ENCODE data around the gene SLC2A10.

Gene SLC2A10

DNA sequence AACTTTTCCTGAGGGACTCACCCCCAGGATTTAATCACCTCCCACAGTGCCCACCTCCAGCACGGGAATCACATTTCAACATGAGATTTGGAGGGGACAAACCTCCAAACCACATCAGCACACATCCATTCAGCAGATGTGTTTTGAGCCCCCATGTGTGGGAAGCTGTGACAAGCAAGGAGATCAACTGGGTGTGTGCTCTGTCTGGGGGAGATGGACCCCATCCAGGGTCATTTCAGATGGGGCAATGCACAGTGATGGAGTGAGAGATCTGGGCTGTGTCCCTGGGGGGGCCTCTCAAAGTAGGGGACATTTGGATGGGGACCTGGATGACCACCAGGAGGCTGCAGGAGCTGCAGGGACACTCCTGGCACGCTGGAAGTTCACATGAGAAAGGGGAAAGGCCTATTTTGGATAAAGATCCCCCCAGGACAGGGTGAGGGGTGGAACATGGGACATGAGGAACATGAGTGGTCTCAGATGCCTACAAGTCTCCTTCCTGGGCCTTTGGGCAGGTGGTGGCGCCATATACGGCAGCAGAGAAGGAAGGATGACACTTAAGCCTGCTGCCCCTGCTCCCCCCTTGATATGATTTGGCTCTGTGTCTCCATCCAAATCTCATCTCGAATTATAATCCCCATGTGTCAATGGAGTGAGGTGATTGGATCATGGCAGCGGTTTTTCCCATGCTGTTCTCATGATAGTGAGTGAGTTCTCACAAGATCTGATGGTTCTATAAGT is 49.6 kb downstream of the SLC2A10 start:
- TF ChIP-seq, protein P1, sequence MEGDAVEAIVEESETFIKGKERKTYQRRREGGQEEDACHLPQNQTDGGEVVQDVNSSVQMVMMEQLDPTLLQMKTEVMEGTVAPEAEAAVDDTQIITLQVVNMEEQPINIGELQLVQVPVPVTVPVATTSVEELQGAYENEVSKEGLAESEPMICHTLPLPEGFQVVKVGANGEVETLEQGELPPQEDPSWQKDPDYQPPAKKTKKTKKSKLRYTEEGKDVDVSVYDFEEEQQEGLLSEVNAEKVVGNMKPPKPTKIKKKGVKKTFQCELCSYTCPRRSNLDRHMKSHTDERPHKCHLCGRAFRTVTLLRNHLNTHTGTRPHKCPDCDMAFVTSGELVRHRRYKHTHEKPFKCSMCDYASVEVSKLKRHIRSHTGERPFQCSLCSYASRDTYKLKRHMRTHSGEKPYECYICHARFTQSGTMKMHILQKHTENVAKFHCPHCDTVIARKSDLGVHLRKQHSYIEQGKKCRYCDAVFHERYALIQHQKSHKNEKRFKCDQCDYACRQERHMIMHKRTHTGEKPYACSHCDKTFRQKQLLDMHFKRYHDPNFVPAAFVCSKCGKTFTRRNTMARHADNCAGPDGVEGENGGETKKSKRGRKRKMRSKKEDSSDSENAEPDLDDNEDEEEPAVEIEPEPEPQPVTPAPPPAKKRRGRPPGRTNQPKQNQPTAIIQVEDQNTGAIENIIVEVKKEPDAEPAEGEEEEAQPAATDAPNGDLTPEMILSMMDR (conservative IDR thresholded peaks at IDR 0.05; ENCODE audit: control insufficient read depth, insufficient read depth, low read depth, low read length), result no peak
- no peak overlapping the region for H3K4me3 ChIP-seq (ENCODE audit: control insufficient read depth, low read depth, low read length)
- no peak for DNase-seq (ENCODE audit: low read depth)

DNA sequence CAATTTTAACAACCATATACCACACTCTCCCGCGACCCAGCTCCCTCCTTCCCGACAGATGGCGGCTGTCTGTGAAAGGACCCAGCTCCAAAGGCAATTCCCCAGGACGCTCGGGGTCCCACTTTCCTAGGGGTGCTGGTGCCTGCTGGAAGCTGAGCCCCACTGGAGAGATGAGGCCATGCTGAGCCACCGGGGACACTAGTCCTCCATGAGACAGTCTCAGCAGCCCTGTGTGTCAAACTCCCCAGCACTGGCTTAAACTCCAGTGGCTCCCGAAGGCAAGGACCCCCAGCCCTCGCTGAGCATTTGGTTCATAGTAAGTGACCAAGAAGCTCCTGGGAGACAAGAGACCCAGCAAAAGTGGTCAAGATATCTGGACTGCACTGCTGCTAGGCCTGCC is 52.1 kb downstream of the SLC2A10 start:
- DNase-seq (ENCODE audit: low read depth), result no peak
- TF ChIP-seq, protein P1 (conservative IDR thresholded peaks at IDR 0.05; ENCODE audit: control insufficient read depth, insufficient read depth, low read depth, low read length), result no peak
- no peak overlapping the region for H3K4me3 ChIP-seq (ENCODE audit: control insufficient read depth, low read depth, low read length)

DNA sequence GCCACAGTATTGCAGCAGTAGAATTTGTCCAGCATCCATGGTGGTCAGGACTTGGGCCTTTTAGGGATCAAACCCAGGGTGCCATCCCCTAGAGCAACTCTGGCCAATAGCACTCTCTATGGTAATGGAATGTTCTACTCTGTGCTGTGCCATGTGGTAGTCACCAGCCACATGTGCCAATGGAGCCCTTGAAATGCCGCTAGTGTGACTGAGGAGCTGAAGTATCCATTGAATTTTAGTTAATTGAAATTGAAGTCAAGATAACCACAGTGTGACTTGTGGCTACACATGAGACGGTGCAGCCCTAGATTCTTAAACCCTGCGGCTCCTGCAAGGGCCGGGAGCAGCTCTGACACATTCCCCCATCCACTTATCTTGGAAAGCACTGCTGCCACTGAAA is 54.6 kb downstream of the SLC2A10 start:
- no peak for DNase-seq (ENCODE audit: low read depth)
- H3K4me3 ChIP-seq (ENCODE audit: control insufficient read depth, low read depth, low read length), result no peak overlapping the region
- TF ChIP-seq, protein P1 (conservative IDR thresholded peaks at IDR 0.05; ENCODE audit: control insufficient read depth, insufficient read depth, low read depth, low read length), result no peak

DNA sequence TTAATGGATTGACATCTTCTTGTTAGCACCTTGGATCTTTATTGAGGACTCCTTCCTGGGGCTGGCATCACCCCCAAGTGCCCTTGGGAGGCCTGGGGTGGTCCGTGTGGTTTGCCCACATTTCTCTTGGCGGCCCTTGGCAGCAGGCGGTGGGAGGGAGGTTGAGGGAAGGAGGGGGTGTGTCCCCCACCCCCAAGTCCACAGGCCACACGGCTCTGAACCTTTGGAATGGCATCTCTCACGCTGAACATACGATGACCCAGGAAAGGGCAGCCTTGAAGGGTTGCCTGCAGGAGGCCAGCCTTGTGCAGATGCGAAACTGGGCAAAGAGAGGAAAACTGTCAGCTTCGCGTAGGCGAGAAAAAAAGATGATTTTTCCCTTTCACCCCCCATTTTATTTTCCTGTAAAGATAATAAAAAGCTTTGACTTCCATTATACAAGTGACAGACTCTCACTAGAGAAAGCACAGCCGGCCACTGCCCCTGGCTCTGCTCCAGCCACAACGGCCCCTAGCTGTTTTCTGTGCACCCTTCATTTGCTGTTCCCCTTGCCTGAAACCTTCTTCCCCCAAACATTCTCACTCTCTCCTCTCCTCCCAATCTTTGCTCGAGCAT is 56.2 kb downstream of the SLC2A10 start:
- H3K4me3 ChIP-seq (ENCODE audit: control insufficient read depth, low read depth, low read length), result no peak overlapping the region
- DNase-seq (ENCODE audit: low read depth), result no peak
- TF ChIP-seq, protein P1 (conservative IDR thresholded peaks at IDR 0.05; ENCODE audit: control insufficient read depth, insufficient read depth, low read depth, low read length), result no peak

DNA sequence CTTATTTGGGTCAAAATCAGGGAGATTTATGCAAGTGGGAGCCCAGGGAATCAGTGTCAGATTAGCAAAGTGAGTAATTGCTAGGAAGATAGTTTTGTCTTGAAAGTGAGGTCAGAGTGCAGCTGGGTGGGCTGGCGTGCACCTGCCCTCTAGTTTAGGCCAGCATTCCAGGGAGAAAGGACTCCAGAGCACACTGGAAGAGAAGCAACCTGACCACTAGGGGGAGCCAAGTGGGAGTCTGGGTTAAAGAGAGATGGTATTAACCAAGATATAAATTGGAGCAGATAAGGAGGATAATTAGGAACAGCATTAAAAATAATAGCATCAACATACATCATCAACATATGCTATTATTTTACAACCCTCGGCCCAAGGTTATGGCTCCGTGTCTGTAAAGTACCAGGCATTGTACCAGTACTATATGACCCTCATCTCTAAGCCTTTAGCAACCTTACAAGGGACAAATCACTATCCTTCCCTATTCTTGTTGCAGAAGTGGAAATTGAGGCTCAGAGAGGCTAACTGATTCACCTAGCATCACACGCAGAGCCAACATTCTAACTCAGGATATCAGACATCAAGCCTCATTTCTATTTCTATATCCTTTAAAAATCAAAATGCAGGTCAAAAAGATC is 57.8 kb downstream of the SLC2A10 start:
- no peak overlapping the region for H3K4me3 ChIP-seq (ENCODE audit: control insufficient read depth, low read depth, low read length)
- DNase-seq (ENCODE audit: low read depth), result peak; percentile 53
- TF ChIP-seq, protein P1 (conservative IDR thresholded peaks at IDR 0.05; ENCODE audit: control insufficient read depth, insufficient read depth, low read depth, low read length), result peak; percentile 67

DNA sequence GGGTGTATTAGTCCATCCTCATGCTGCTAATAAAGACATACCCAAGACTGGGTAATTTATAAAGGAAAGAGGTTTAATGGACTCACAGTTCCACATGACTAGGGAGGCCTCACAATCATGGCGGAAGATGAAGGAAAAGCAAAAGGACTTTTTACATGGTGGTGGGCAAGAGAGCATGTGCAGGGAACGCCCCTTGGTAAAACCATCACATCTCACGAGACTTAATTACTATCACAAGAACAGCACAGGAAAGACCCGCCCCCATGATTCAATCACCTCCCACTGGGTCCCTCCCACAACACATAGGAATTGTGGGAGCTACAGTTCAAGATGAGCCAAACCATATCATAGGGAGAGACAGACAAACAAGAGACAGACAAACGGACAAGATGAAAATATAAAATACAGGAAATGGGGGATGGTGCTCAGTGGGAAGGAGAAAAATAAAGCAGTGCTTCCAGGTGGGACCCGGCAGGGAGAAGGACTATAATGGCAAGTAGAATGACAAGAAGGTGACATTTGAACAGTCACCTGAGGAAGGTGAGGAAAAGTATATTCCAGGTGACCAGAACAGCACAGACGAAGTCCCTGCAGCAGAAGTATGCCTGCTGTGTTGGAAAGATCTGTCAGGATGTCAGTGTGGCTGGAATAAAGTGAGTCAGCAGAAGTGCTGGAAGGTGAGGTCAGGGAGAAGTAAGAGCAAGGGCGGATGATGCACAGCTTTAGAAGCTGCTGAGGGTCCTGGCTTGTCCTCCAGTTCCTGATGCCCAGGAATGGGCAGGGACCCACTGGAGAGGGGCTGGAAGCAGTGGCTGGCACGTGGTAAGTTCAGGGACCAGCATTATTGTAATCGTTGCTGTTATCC is 61.1 kb downstream of the SLC2A10 start:
- DNase-seq (ENCODE audit: low read depth), result no peak
- TF ChIP-seq, protein P1 (conservative IDR thresholded peaks at IDR 0.05; ENCODE audit: control insufficient read depth, insufficient read depth, low read depth, low read length), result no peak
- no peak overlapping the region for H3K4me3 ChIP-seq (ENCODE audit: control insufficient read depth, low read depth, low read length)
